SK-MEL-5 (cell line): Measurements from ENCODE around the gene PDE9A. TPM values are rescaled to one million over a fixed set of nuclear protein-coding genes. Genes with fewer than 3 reads are reported as not detected.

Experiments
- DNase-seq: peaks from one replicate; pipeline ENCODE4 v3.0.0-alpha.2; 2016; ENCODE audit warnings: low read depth, low spot score
- in situ Hi-C: cut with HindIII; loops from 2 replicates; pipeline ENCODE4 v1.10.0; 2016; ENCODE audit warnings: low sequenced_read_pairs, high pct_unique_total_duplicates, low pct_unique_long_range_greater_than_20kb
- total RNA-seq: library from RNA; depleted of rRNA; stranded (reverse); fragments of >200 nt; shearing (Covaris generic); gene quantifications from 2 replicates; pipeline ENCODE4 v1.2.3, GENCODE V29; 2014

Gene PDE9A
- total RNA-seq, 1 experiment from 2014 or later, result 2.9 TPM

DNA sequence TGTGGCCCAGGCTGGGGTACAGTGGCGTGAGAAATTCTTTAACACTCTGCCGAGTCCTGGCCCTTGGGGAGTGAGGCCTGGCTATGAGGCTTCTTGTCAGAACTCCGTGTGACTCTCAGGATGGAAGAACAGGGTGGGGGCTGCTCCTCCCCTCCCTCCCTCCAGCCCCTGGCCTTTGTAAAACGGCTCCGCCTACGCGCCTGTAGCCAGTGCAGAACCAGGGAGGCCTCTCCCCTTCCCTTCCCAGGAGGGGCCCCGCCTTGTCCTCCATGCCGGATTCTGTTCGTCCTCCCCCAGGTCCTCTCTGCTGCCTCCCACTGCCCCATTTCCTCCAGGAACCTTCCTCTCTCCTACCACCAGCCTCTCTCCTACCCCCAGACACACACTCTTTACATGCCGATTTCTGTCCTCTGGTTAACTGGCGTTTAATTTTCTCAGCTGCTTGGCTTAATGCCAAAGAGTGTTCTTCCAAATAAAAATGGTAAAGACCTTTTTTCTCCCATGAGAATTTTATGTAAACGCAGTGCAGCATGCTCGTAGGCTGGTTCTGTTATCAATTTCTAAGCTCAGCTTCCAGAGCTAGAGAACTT lies 21.0 kb downstream of the PDE9A start:
- in situ Hi-C loops, result no loop called here
- DNase-seq, result no peak

GRCh38 chr21:42675403-42675802 lies 22.0 kb downstream of the PDE9A start:
- in situ Hi-C loops, result no loop called here
- DNase-seq, result no peak

- in situ Hi-C loops, result no loop called here
- DNase-seq, result no peak
Measured at GRCh38 chr21:42676808-42677207, 23.4 kb downstream of the PDE9A start.

GRCh38 chr21:42677339-42678321 lies 24.2 kb downstream of the PDE9A start:
- DNase-seq, result no peak
- in situ Hi-C loops, result no loop called here

DNA sequence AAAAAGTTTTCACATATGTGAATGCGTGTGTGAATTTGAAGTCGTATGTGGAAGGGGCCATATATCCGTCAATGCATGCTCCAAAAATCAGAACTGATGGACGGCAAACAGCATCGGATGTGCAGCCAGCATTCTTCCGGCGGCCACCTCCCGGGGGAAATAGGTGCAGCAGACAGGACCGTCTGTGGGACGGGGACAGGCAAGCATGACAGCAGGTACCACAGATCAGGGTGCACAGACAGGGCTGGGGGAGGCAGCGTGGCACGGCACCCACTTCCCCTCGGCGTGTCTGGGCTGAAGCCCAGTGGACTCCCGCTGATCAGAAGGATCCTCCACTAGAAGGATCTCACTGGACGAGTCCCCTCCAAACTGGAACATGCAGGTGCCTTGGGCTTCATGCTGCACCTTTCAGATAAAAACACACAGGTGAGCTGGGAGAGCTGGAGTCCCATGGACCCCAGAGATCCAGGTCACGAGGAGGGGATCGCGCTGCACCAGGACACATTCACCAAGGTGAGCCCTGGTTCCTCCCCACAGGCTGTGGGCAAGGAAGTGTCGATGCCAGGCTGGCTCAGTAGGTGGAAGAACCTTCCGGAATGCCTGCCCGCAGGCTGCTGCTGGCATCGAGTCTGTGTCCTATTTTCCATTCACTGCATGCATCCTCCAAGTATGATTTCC lies 25.3 kb downstream of the PDE9A start:
- in situ Hi-C loops, result no loop called here
- no peak for DNase-seq

- in situ Hi-C loops, result no loop called here
- DNase-seq, result no peak
Measured at GRCh38 chr21:42679319-42680057, 26.1 kb downstream of the PDE9A start.

DNA sequence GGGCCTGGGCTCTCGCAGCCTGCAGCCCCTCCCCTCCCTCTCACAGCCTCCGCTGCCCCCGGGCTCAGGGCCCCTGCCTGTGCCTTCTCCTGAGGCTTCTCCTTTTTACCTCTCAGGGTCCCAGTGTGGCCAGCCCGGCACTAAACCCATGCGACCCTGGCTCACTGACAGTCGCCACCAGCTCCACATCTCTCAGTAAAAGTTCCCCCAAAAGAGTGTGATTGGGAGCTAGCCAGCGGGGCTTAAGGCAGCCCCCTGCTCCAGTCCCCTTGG lies 26.6 kb downstream of the PDE9A start:
- in situ Hi-C loops, result no loop called here
- no peak for DNase-seq

- in situ Hi-C loops, result no loop called here
- DNase-seq, result no peak
Measured at GRCh38 chr21:42680429-42680828, 27.0 kb downstream of the PDE9A start.

DNA sequence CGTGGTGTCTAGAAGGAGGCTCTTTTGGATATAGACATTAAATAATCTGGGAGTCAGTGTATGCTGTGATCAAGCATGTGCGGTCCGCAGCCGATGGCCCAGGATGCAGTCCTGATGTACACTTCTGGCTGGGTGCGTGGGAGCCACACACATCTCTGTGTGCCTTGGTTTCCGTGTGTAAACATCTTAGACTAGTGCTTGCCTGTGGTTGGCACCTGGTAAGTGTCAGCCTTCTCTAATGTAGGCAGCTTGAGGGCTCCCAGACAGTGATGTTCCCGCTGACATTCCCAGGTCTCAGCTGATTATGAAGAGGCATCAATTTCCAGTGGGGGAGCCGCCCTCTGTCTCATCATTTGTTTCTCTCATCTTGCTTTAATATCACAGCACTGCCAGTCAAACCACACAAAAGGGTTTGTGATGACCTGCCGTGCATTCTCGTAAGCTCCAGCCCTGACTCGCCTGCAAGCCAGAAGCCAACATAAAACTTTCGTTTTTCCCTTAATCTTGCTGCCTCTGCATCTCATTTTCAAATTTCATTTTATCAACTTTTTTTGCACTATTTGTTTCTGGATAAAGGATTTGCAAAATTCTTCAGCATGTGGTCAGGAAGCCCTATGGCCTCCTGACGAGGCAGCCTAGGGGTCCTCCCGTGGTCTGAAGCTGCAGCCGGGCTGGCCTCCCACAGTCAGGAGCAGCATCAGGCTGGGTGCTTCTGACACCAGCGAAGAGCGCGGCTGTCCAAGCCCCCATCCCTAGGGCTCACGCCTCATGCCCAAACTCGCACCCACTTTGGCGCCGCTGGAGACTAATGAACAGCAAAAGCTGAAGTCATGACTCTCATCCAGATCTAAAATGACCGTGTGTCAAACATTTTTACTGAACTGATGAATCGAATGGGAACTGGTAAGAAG lies 28.1 kb downstream of the PDE9A start:
- DNase-seq, result no peak
- in situ Hi-C loops, result no loop called here

DNA sequence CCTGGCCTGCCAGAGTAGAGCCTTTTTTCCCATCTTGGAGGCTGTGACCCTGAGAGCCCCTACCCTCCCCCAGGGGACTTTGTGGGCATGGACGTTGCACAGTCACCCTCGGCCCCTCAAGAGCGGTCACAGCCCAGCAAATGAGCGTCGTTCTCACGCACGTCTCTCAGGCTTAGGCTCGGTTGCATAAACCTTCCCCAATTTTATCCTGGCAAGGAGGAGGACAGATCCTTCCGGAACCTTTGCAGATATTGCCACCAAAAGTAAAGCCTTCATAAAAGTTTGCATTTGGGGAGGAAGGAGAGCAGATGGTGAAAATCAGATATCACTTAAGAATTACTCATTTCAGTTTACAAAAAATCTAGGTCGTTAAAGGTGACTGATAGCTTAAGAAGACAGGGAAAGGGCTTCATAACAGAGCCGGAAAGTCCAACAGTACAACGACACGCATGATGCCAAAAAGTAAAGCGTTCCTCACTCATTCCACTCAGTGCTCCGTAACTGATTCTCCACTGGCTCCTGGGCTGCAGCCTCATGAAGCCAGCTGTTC lies 29.3 kb downstream of the PDE9A start:
- in situ Hi-C loops, result no loop called here
- DNase-seq, result no peak

GRCh38 chr21:42683371-42684108 lies 30.1 kb downstream of the PDE9A start:
- in situ Hi-C loops, result no loop called here
- no peak for DNase-seq

- in situ Hi-C loops, result no loop called here
- no peak for DNase-seq
Measured at GRCh38 chr21:42684109-42684916, 30.9 kb downstream of the PDE9A start.

DNA sequence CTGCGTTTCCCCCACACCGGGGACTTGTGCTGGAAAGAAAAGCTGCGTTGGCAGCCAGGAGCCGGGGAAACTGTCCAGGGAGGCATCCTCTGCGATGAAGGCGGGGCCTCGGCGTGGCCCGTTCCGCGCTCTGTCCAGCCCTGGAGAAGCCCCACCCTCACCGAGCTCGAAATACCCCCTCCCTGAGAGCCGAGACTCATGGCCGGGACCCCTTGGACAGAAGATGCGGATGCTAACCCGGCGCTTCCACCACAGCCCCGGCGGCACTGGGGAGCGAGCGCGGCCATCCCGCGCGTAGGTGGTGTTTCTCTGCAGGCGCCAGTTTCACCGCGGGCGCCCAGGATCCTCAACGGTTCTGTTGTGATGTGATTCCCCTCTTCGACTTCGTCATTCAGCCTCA lies 31.6 kb downstream of the PDE9A start:
- DNase-seq, result no peak
- in situ Hi-C loops, result no loop called here

DNA sequence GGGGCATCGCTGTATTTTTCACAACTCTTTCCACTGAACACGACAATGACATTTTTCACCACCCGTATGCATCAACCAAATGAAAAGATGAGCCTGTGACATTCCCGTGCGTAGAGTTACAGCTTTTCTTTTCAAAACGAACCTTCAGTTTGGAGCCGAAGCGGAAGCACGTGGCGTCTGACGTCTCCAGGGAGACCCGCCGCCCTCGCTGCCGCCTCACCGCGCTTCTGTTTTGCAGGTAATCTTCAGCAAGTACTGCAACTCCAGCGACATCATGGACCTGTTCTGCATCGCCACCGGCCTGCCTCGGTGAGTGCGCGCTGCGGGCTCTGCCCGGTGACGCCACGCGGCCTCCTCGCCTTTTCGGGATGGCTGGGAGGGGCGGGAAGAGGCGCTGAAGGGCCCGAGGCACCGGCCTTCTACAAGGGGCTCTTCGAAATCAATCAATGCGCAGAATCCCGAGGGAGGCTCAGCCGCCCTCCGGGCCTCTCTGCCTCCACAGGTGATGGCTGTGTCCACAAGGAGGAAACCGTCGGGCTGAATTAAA lies 32.6 kb downstream of the PDE9A start:
- in situ Hi-C loops, result no loop called here
- no peak for DNase-seq

- in situ Hi-C loops, result no loop called here
- no peak for DNase-seq
Measured at GRCh38 chr21:42687796-42688195, 34.4 kb downstream of the PDE9A start.
